T-helper 1 cell treated with Interleukin-12 subunit alpha and Interleukin-12 subunit beta and Interleukin-4 antibody, amounts not matched to agents 30 μg/mL and 1 μg/mL, for 36 hours (primary cell): ENCODE measurements around the gene KRT4.
"Not testable (repeated sequence)": the region's sequence is repeated elsewhere in the genome, so short reads cannot be mapped to it uniquely, and the experiment has no call there.

Source experiments
- H3K27ac Mint-ChIP-seq: one replicate; pipeline ENCODE4 v1.8.0; 2021; ENCODE audit warnings: mild to moderate bottlenecking, mixed read lengths
- H3K27me3 Mint-ChIP-seq: one replicate; pipeline ENCODE4 v1.8.0; 2021; ENCODE audit warnings: low read depth, mixed read lengths
- H3K36me3 Mint-ChIP-seq: one replicate; pipeline ENCODE4 v1.8.0; 2021; ENCODE audit warnings: low read depth, mixed read lengths
- H3K4me1 Mint-ChIP-seq: one replicate; pipeline ENCODE4 v1.8.0; 2021; ENCODE audit warnings: low read depth, mixed read lengths
- H3K4me3 Mint-ChIP-seq: one replicate; pipeline ENCODE4 v1.8.0; 2021; ENCODE audit warnings: mild to moderate bottlenecking, moderate library complexity, mixed read lengths
- H3K9me3 Mint-ChIP-seq: one replicate; pipeline ENCODE4 v1.8.0; 2021; ENCODE audit warnings: mixed read lengths

KRT4 gene

GRCh38 chr12:52772772-52773171 is 41.1 kb downstream of the KRT4 start:
- H3K4me3 Mint-ChIP-seq, result no peak overlapping the region
- no peaks in the 10 kb centered on the region for H3K36me3 Mint-ChIP-seq
- no peak overlapping the region for H3K27ac Mint-ChIP-seq
- no peaks in the 10 kb centered on the region for H3K4me1 Mint-ChIP-seq
- peaks cover 9% of the 10 kb centered on the region for H3K27me3 Mint-ChIP-seq
- no peaks in the 10 kb centered on the region for H3K9me3 Mint-ChIP-seq

- no peaks in the 10 kb centered on the region for H3K4me1 Mint-ChIP-seq
Observed at GRCh38 chr12:52772188-52772587, 41.7 kb downstream of the KRT4 start.

DNA sequence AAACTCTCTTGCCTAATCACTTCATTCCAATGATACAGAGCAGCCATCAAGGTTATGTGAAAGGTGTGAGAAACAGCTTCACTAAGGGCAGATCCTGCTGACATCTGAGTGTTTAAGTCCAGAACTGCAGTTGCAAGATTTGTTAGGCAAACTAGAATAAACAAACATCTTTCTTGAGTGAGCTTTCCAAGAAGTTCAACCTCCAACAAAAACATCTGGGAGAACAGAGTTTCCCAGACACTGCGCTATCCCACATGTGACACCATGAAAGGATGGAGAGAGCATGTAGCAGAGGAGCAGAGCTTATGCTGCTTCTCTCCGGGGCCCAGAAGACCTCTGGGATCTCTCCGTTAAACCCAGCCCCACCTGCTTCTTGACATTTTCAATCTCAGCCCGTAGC is 42.4 kb downstream of the KRT4 start:
- H3K27me3 Mint-ChIP-seq, result peaks cover 9% of the 10 kb centered on the region
- H3K27ac Mint-ChIP-seq, result no peak overlapping the region
- H3K4me3 Mint-ChIP-seq, result no peak overlapping the region
- no peaks in the 10 kb centered on the region for H3K9me3 Mint-ChIP-seq
- no peaks in the 10 kb centered on the region for H3K4me1 Mint-ChIP-seq
- H3K36me3 Mint-ChIP-seq, result no peaks in the 10 kb centered on the region

More at GRCh38 chr12:52772188-52772587, 41.7 kb downstream of the KRT4 start:
- H3K27ac Mint-ChIP-seq, result no peak overlapping the region
- no peak overlapping the region for H3K4me3 Mint-ChIP-seq
- H3K27me3 Mint-ChIP-seq, result peaks cover 9% of the 10 kb centered on the region
- no peaks in the 10 kb centered on the region for H3K36me3 Mint-ChIP-seq
- H3K9me3 Mint-ChIP-seq, result no peaks in the 10 kb centered on the region

GRCh38 chr12:52771088-52771487 is 42.8 kb downstream of the KRT4 start:
- Mint-ChIP-seq H3K4me1 (no peaks in the 10 kb centered on the region), H3K4me3 (no peak overlapping the region), H3K27me3 (peaks cover 9% of the 10 kb centered on the region), H3K36me3 (no peaks in the 10 kb centered on the region), H3K9me3 (no peaks in the 10 kb centered on the region), H3K27ac (no peak overlapping the region)

GRCh38 chr12:52769946-52770345 is 44.0 kb downstream of the KRT4 start:
- no peaks in the 10 kb centered on the region for H3K4me1 Mint-ChIP-seq

DNA sequence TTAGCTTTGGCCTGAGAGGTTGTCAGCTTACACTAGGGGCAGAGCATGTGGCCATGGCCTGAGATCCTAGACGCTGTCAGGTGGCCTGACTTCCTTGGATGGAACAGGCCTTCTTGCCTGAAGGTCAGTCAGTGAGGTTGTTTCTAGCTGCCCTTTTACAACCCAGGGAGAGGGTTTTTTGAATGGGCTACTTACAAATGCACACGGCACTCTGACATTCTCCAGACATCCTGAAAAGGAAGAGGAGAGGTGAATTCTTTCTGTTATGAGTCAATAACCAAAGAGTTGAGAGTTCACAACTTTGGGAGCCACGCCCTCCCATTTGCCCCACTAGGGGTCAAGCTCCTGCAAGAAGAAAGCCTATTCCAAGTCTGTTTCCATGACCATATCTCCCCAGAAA is 44.6 kb downstream of the KRT4 start:
- Mint-ChIP-seq H3K9me3 (no peaks in the 10 kb centered on the region), H3K4me1 (no peaks in the 10 kb centered on the region), H3K27me3 (peaks cover 4% of the 10 kb centered on the region), H3K27ac (no peak overlapping the region), H3K36me3 (no peaks in the 10 kb centered on the region), H3K4me3 (no peak overlapping the region)

More at GRCh38 chr12:52769946-52770345, 44.0 kb downstream of the KRT4 start:
- Mint-ChIP-seq H3K27ac (no peak overlapping the region), H3K4me3 (no peak overlapping the region), H3K36me3 (no peaks in the 10 kb centered on the region), H3K27me3 (peaks cover 4% of the 10 kb centered on the region), H3K9me3 (no peaks in the 10 kb centered on the region)

GRCh38 chr12:52768479-52769200 is 45.3 kb downstream of the KRT4 start:
- Mint-ChIP-seq H3K4me1 (no peaks in the 10 kb centered on the region), H3K36me3 (no peaks in the 10 kb centered on the region), H3K27ac (no peak overlapping the region), H3K27me3 (peaks cover 4% of the 10 kb centered on the region), H3K9me3 (no peaks in the 10 kb centered on the region), H3K4me3 (no peak overlapping the region)

- Mint-ChIP-seq H3K9me3 (no peaks in the 10 kb centered on the region), H3K27me3 (peaks cover 4% of the 10 kb centered on the region), H3K4me3 (no peak overlapping the region), H3K4me1 (no peaks in the 10 kb centered on the region), H3K36me3 (no peaks in the 10 kb centered on the region), H3K27ac (no peak overlapping the region)
Observed at GRCh38 chr12:52767427-52767826, 46.5 kb downstream of the KRT4 start.

GRCh38 chr12:52767020-52767379 is 46.9 kb downstream of the KRT4 start:
- Mint-ChIP-seq H3K9me3 (no peaks in the 10 kb centered on the region), H3K27me3 (peaks cover 4% of the 10 kb centered on the region), H3K36me3 (no peaks in the 10 kb centered on the region), H3K27ac (no peak overlapping the region), H3K4me3 (no peak overlapping the region), H3K4me1 (no peaks in the 10 kb centered on the region)

- no peaks in the 10 kb centered on the region for H3K36me3 Mint-ChIP-seq
- no peak overlapping the region for H3K27ac Mint-ChIP-seq
- H3K4me3 Mint-ChIP-seq, result no peak overlapping the region
- H3K27me3 Mint-ChIP-seq, result peaks cover 4% of the 10 kb centered on the region
- peaks cover 2% of the 10 kb centered on the region for H3K9me3 Mint-ChIP-seq
- no peaks in the 10 kb centered on the region for H3K4me1 Mint-ChIP-seq
Observed at GRCh38 chr12:52766351-52767019, 47.4 kb downstream of the KRT4 start.

GRCh38 chr12:52765702-52766101 is 48.2 kb downstream of the KRT4 start:
- Mint-ChIP-seq H3K4me1 (no peaks in the 10 kb centered on the region), H3K36me3 (no peaks in the 10 kb centered on the region)

DNA sequence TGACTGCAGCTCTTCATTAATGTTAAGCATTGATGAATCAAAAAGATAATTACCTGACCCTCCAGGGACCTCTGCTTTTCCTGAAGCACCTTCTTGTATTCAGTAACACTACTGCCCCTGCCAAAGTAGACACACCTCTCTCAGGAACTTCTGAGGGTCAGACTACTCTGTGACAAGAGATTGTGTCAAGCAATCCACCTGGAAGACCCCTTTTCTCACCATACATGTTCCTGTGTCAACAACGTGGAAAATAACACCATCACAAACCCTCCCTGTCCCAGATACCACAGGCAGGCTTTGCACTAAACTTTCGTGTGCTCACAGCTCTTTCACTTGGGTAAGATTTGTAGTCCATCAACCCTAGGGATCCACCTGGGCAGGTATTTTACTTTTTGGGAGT is 49.9 kb downstream of the KRT4 start:
- Mint-ChIP-seq H3K9me3 (peaks cover 13% of the 10 kb centered on the region), H3K27ac (no peak overlapping the region), H3K27me3 (no peaks in the 10 kb centered on the region), H3K4me1 (no peaks in the 10 kb centered on the region), H3K36me3 (no peaks in the 10 kb centered on the region), H3K4me3 (no peak overlapping the region)

More at GRCh38 chr12:52765702-52766101, 48.2 kb downstream of the KRT4 start:
- Mint-ChIP-seq H3K27me3 (peaks cover 4% of the 10 kb centered on the region), H3K9me3 (peaks cover 9% of the 10 kb centered on the region), H3K27ac (no peak overlapping the region), H3K4me3 (no peak overlapping the region)

- Mint-ChIP-seq H3K4me3 (no peak overlapping the region), H3K9me3 (peaks cover 13% of the 10 kb centered on the region), H3K27ac (no peak overlapping the region), H3K27me3 (no peaks in the 10 kb centered on the region), H3K4me1 (no peaks in the 10 kb centered on the region), H3K36me3 (no peaks in the 10 kb centered on the region)
Observed at GRCh38 chr12:52763036-52763659, 50.8 kb downstream of the KRT4 start.

DNA sequence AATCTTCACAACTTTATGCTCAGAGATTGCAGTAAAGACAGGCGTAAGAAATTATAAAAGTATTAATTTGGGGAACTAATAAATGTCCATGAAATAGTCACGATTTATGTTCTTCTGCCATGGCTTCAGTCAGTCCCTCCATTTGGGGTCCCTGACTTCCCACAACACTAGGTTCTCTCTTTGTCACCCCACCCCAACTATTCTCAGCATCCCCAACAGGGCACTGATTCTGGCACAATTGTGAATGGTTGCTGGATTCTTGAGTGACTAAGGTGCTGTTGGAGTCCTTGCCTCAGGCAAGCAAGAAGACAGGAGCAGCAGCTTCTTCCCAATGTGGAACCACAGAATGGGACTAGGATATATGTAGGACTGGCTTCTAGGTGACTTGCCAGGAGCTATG is 52.1 kb downstream of the KRT4 start:
- Mint-ChIP-seq H3K27ac (no peak overlapping the region), H3K4me1 (no peaks in the 10 kb centered on the region), H3K27me3 (no peaks in the 10 kb centered on the region), H3K4me3 (no peak overlapping the region), H3K36me3 (no peaks in the 10 kb centered on the region), H3K9me3 (peaks cover 13% of the 10 kb centered on the region)

DNA sequence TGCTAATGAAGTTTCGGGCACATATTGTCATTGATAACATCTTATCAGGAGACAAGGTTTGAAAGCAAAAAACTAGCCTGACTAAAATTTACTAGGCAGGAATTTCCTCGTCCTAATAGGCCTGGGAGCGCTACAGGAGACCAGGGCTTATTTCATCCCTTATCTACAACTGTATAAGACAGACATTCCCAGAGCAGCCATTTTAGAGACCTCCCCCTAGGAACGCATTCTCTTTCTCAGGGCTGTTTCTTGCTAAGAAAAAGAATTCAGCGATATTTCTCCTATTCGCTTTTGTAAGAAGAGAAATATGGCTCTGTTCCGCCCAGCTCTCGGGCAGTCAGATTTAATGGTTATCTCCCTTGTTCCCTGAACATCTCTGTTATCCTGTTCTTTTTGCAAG is 52.7 kb downstream of the KRT4 start:
- H3K4me1 Mint-ChIP-seq, H3K27ac Mint-ChIP-seq, H3K4me3 Mint-ChIP-seq, H3K36me3 Mint-ChIP-seq, H3K27me3 Mint-ChIP-seq: not testable (repeated sequence)
- H3K9me3 Mint-ChIP-seq, result peaks cover 13% of the 10 kb centered on the region
